Mammary epithelial cell (primary cell): ENCODE data around the gene PLXNA2.

Experiments
- CTCF ChIP-seq, 2 donors: IDR thresholded peaks in 1 of 2; conservative IDR thresholded peaks in 1 of 2; 2 replicates each; pipeline ENCODE4 v1.5.1; 2011 to 2012; ENCODE audit warnings: inconsistent platforms in 2 of 2, low read length in 2 of 2, mild to moderate bottlenecking in 2 of 2, control low read depth in 1 of 2, low read depth in 1 of 2; ENCODE audit not compliant: insufficient read depth in 1 of 2; ENCODE audit errors: extremely low read depth in 1 of 2
- EZH2 ChIP-seq: IDR thresholded peaks from 2 replicates; pipeline ENCODE4 v1.6.1; 2012; ENCODE audit warnings: low read length, inconsistent platforms, borderline replicate concordance

GRCh38 chr1:208112401-208112800, 131.8 kb downstream of the PLXNA2 start:
- no peak for TF ChIP-seq CTCF (conservative IDR thresholded peaks at IDR 0.05 in 1 of 2, IDR thresholded peaks at IDR 0.05 in 1 of 2; ENCODE audit: extremely low read depth in 1 of 2, insufficient read depth in 1 of 2, low read depth in 1 of 2, low read length in 2 of 2)
- TF ChIP-seq EZH2 = no peak
